A673 (cell line): ENCODE data around the gene ITIH1. TPM values are rescaled to one million over a fixed set of nuclear protein-coding genes. Genes with fewer than 3 reads are reported as not detected.

Experiments
- BruUV-seq: library from RNA; stranded (reverse); fragments of 400-500 nt; replicated peaks from 2 replicates; lab custom pipeline; 2021; lab: Mats Ljungman, UMichigan
- CTCF ChIA-PET: fragments of 300-600 bp; sonication (Branson Sonifier 250); formaldehyde crosslinking; loops from one replicate; lab custom pipeline; 2022; ENCODE audit warnings: antibody characterized with exemption; lab: Charles Lee
- POLR2A ChIA-PET: fragments of 300-600 bp; sonication (Branson Sonifier 250); formaldehyde crosslinking; loops from one replicate; lab custom pipeline; 2022; ENCODE audit warnings: antibody characterized with exemption; ENCODE audit not compliant: low non-redundant PET; lab: Charles Lee
- DNase-seq: peaks from one replicate; pipeline ENCODE4 v3.0.0-alpha.2; 2015; ENCODE audit warnings: low spot score
- H3K27ac ChIP-seq: fragments of 200-600 bp; sonication (generic); 2 replicates; pipeline ENCODE4 v1.5.1; 2016; ENCODE audit warnings: mixed run types, low read depth, mild to moderate bottlenecking, mixed read lengths, antibody characterized with exemption, low read length; ENCODE audit not compliant: poor library complexity, severe bottlenecking
- H3K27me3 ChIP-seq: fragments of 200-600 bp; sonication (generic); replicated peaks from 2 replicates; pipeline ENCODE4 v1.6.1; 2017; ENCODE audit warnings: mixed run types, low read depth, mild to moderate bottlenecking, mixed read lengths, antibody characterized with exemption, low read length; ENCODE audit not compliant: insufficient read depth, poor library complexity
- H3K36me3 ChIP-seq: fragments of 200-600 bp; sonication (generic); 2 replicates; pipeline ENCODE4 v1.6.1; 2016; ENCODE audit warnings: mixed run types, mild to moderate bottlenecking, mixed read lengths, antibody characterized with exemption, low read length; ENCODE audit not compliant: insufficient read depth, poor library complexity, severe bottlenecking
- H3K4me1 ChIP-seq: fragments of 200-600 bp; sonication (generic); 2 replicates; pipeline ENCODE4 v1.6.1; 2017; ENCODE audit warnings: mixed run types, mild to moderate bottlenecking, mixed read lengths, antibody characterized with exemption, low read length; ENCODE audit not compliant: insufficient read depth, poor library complexity, severe bottlenecking
- H3K4me3 ChIP-seq: fragments of 200-600 bp; sonication (generic); 2 replicates; pipeline ENCODE4 v1.5.1; 2016; ENCODE audit warnings: low read depth, mixed run types, mild to moderate bottlenecking, mixed read lengths, low read length; ENCODE audit not compliant: poor library complexity, severe bottlenecking
- H3K9me3 ChIP-seq: fragments of 200-600 bp; sonication (generic); 2 replicates; pipeline ENCODE4 v1.6.1; 2016; ENCODE audit warnings: mixed run types, low read depth, mild to moderate bottlenecking, mixed read lengths, antibody characterized with exemption, low read length; ENCODE audit not compliant: poor library complexity, severe bottlenecking
- EZH2 ChIP-seq: fragments of 200-600 bp; sonication (generic); IDR thresholded peaks from 2 replicates; pipeline ENCODE4 v1.6.1; 2017; ENCODE audit warnings: borderline replicate concordance, low read depth, mild to moderate bottlenecking, mixed read lengths, antibody characterized with exemption, low read length; ENCODE audit not compliant: poor library complexity, severe bottlenecking
- intact Hi-C: fragments of 100-400 bp; cut with micrococcal nuclease; formaldehyde crosslinking; loops from one replicate; pipeline ENCODE4 v1.10.0; 2022; ENCODE audit not compliant: unreplicated experiment
- total RNA-seq: library from RNA; stranded (reverse); gene quantifications from 2 replicates; pipeline ENCODE4 v1.2.3, GENCODE V29; 2021
- TF ChIP-seq, protein P1 (sequence below): fragments of 300-800, 200-600 bp; sonication (generic); conservative IDR thresholded peaks from 2 replicates; pipeline ENCODE4 v1.5.1; 2017; ENCODE audit warnings: low read depth, mild to moderate bottlenecking, antibody characterized with exemption, low read length, moderate library complexity, mixed read lengths

ITIH1 gene
- total RNA-seq, 1 experiment from 2014 or later: not detected

GRCh38 chr3:52816199-52816598, 38.8 kb downstream of the ITIH1 start:
- DNase-seq: no peak
- no peaks in the 10 kb centered on the region for H3K36me3 ChIP-seq
- H3K27me3 ChIP-seq: no peaks in the 10 kb centered on the region
- H3K4me3 ChIP-seq: no peak overlapping the region
- no peak for TF ChIP-seq EZH2
- TF ChIP-seq, protein P1, sequence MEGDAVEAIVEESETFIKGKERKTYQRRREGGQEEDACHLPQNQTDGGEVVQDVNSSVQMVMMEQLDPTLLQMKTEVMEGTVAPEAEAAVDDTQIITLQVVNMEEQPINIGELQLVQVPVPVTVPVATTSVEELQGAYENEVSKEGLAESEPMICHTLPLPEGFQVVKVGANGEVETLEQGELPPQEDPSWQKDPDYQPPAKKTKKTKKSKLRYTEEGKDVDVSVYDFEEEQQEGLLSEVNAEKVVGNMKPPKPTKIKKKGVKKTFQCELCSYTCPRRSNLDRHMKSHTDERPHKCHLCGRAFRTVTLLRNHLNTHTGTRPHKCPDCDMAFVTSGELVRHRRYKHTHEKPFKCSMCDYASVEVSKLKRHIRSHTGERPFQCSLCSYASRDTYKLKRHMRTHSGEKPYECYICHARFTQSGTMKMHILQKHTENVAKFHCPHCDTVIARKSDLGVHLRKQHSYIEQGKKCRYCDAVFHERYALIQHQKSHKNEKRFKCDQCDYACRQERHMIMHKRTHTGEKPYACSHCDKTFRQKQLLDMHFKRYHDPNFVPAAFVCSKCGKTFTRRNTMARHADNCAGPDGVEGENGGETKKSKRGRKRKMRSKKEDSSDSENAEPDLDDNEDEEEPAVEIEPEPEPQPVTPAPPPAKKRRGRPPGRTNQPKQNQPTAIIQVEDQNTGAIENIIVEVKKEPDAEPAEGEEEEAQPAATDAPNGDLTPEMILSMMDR: no peak
- ChIA-PET POLR2A (no interaction called here), CTCF (no interaction called here)
- BruUV-seq: no TSS peak
- H3K4me1 ChIP-seq: no peaks in the 10 kb centered on the region
- H3K27ac ChIP-seq: no peak overlapping the region
- intact Hi-C loops: no loop called here
- no peaks in the 10 kb centered on the region for H3K9me3 ChIP-seq

DNA sequence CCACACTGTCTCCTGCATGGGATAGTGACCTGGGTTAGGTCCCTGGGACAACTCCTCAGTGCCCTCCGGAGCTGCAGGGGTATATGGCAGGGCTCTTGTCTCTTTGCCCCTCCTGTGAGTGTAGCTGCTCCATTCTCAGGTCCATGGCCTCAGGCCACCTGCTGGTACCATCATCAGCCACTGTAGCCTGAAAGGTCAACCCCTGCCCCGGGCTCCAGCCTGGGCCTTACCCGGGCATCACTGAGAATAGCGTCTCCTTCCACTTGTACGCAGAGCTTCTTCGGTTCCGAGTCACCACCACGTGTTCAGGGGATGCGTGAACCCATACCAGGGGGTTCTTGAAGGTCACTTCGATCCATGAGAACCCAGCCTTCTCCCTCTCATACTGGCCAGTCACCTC, 39.3 kb downstream of the ITIH1 start:
- no peaks in the 10 kb centered on the region for H3K36me3 ChIP-seq
- POLR2A ChIA-PET: no interaction called here
- TF ChIP-seq, protein P1: no peak
- TF ChIP-seq EZH2: no peak

DNA sequence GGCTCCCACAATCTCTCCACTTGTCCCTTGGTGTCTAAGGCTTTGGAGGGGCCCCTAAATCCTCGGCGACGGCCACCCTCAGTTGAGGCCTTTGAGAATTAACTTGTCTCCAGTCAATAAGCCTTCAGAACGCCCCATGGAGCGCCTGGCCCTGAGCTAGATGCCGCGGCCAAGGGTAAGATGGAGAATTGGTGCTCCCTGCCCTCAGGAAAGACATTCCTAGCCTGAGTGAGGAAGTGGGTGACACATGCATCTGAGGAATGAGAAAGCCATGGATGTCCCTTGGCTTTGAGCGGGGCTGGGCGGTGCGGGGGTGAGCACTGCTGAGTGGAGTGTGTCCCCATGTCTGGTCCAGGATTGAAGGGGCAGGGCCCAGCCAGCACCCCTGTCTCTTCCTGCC, 39.8 kb downstream of the ITIH1 start:
- no TSS peak for BruUV-seq
- TF ChIP-seq EZH2: no peak
- Histone ChIP-seq H3K27me3 (no peaks in the 10 kb centered on the region), H3K9me3 (no peaks in the 10 kb centered on the region), H3K4me1 (no peaks in the 10 kb centered on the region), H3K27ac (no peak overlapping the region), H3K4me3 (no peak overlapping the region), H3K36me3 (no peaks in the 10 kb centered on the region)
- ChIA-PET POLR2A (no interaction called here), CTCF (no interaction called here)
- intact Hi-C loops: no loop called here
- DNase-seq: no peak

More for the DNA sequence above, 39.3 kb downstream of the ITIH1 start:
- no peak for DNase-seq
- no peaks in the 10 kb centered on the region for H3K9me3 ChIP-seq
- no peaks in the 10 kb centered on the region for H3K4me1 ChIP-seq
- intact Hi-C loops: no loop called here
- H3K4me3 ChIP-seq: no peak overlapping the region
- H3K27ac ChIP-seq: no peak overlapping the region
- no TSS peak for BruUV-seq
- CTCF ChIA-PET: no interaction called here
- no peaks in the 10 kb centered on the region for H3K27me3 ChIP-seq

GRCh38 chr3:52817860-52818259, 40.5 kb downstream of the ITIH1 start:
- POLR2A ChIA-PET: no interaction called here
- H3K27me3 ChIP-seq: no peaks in the 10 kb centered on the region
- CTCF ChIA-PET: no interaction called here
- DNase-seq: no peak
- H3K36me3 ChIP-seq: no peaks in the 10 kb centered on the region
- no peak overlapping the region for H3K4me3 ChIP-seq
- no peaks in the 10 kb centered on the region for H3K4me1 ChIP-seq
- TF ChIP-seq EZH2: no peak
- TF ChIP-seq, protein P1: no peak
- BruUV-seq: no TSS peak
- H3K27ac ChIP-seq: no peak overlapping the region
- intact Hi-C loops: no loop called here
- H3K9me3 ChIP-seq: no peaks in the 10 kb centered on the region
